ENCODE data around the gene TIMP1. TPM values are rescaled to one million over a fixed set of nuclear protein-coding genes. Genes with fewer than 3 reads are reported as not detected.
A peak's percentile ranks its signal among the peaks of the same experiment; 100 is the strongest.

The TIMP1 gene
- total RNA-seq, 2 experiments from 2014 or later, result 54.9 to 56.0 TPM

DNA sequence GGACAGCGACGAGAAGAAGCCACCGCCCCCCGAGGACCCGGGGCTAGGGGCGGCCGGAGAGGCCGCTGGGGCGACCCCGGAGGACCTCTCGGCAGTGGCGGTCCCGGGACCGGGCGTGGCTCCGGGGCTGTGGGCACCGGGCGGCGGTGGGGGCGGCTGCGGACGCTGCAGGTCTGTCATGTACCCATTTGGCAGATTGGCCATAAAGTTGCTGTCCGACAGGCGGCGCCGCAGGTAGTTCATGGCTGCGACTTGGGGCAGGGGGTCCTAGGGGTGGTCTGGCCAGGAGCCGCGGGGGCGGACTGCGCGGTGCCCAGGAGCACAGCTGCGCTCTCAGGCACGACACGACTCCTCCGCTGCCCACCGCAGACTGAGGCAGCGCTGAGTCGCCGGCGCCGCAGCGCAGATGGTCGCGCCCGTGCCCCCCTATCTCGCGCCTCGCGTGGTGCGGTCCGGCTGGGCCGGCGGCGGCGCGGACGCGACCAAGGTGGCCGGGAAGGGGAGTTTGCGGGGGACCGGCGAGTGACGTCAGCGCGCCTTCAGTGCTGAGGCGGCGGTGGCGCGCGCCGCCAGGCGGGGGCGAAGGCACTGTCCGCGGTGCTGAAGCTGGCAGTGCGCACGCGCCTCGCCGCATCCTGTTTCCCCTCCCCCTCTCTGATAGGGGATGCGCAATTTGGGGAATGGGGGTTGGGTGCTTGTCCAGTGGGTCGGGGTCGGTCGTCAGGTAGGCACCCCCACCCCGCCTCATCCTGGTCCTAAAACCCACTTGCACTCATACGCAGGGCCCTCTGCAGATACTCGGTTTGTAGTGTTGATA is 37.5 kb downstream of the TIMP1 start, which contains the start of gene SYN1:
TSS of gene SYN1 (minus strand) at position 372 of the 817 bp plus-strand sequence. CDS start at position 243, 129 bp downstream.
- DNase-seq (peak; percentile 84), ATAC-seq (ENCODE audit: low read depth) (peak; percentile 77)
- peaks cover 28% of the 10 kb centered on the region for H3K27me3 Mint-ChIP-seq
- peaks cover 8% of the 10 kb centered on the region for H3K4me1 Mint-ChIP-seq
- H3K4me3 Mint-ChIP-seq, result peak within 1 kb of the TSS; percentile 62
- no peaks in the 10 kb centered on the region for H3K9me3 Mint-ChIP-seq
- peak within 1 kb of the TSS; percentile 60 for H3K27ac Mint-ChIP-seq
- POLR2A ChIA-PET, result no interaction called here
- H3K36me3 Mint-ChIP-seq, result peaks cover 2% of the 10 kb centered on the region

- POLR2A ChIA-PET, result no interaction called here
- peaks cover 8% of the 10 kb centered on the region for H3K4me1 Mint-ChIP-seq
- no peaks in the 10 kb centered on the region for H3K9me3 Mint-ChIP-seq
- ATAC-seq (ENCODE audit: low read depth) (no peak), DNase-seq (no peak)
- peaks cover 5% of the 10 kb centered on the region for H3K36me3 Mint-ChIP-seq
- H3K27ac Mint-ChIP-seq, result no peak overlapping the region
- peak overlapping the region; percentile 42 for H3K4me3 Mint-ChIP-seq
- peaks cover 27% of the 10 kb centered on the region for H3K27me3 Mint-ChIP-seq
Observed at GRCh38 chrX:47620303-47620685, 38.1 kb downstream of the TIMP1 start.

DNA sequence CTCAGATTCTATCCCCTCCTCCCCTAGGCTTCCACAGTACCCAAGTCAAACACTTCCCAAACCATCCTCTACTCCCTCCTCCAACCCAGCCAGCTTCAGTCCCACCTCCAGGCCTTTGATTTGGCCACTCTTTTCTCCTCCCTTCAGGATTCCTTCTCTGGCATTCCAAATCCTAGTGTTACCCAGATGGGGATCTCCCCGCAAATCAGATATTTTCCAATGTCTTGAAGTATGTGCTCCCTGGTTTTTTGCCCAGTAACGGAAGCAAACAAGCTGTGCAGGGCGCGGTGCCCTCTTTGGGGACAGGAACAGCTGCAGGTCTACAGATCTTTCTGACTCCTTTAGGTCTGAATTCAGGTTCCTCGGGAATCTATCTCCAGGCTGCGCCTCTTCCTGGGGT is 39.6 kb downstream of the TIMP1 start:
- ATAC-seq (ENCODE audit: low read depth) (no peak), DNase-seq (no peak)
- Mint-ChIP-seq H3K4me1 (peaks cover 8% of the 10 kb centered on the region), H3K27me3 (peaks cover 25% of the 10 kb centered on the region), H3K9me3 (no peaks in the 10 kb centered on the region), H3K36me3 (peaks cover 5% of the 10 kb centered on the region), H3K4me3 (no peak overlapping the region), H3K27ac (no peak overlapping the region)
- POLR2A ChIA-PET, result no interaction called here

- H3K4me1 Mint-ChIP-seq, result peaks cover 10% of the 10 kb centered on the region
- peaks cover 5% of the 10 kb centered on the region for H3K36me3 Mint-ChIP-seq
- DNase-seq, result peak; percentile 39
- H3K27ac Mint-ChIP-seq, result no peak overlapping the region
- no peaks in the 10 kb centered on the region for H3K9me3 Mint-ChIP-seq
- POLR2A ChIA-PET, result interaction anchor here (0.9 kb wide), 1 partner anchor 68 kb away, joined by 3 read pairs; no protein-coding TSS in a partner anchor
- peaks cover 16% of the 10 kb centered on the region for H3K27me3 Mint-ChIP-seq
- peak overlapping the region; percentile 83 for H3K4me3 Mint-ChIP-seq
- ATAC-seq (ENCODE audit: low read depth), result peak; percentile 59
Observed at GRCh38 chrX:47623540-47624027, 41.3 kb downstream of the TIMP1 start.

- H3K9me3 Mint-ChIP-seq, result no peaks in the 10 kb centered on the region
- POLR2A ChIA-PET, result interaction anchor here (0.5 to 1.0 kb wide), 2 partner anchors 18 to 24 kb away, joined by 3 read pairs; no protein-coding TSS in a partner anchor
Observed at GRCh38 chrX:47625365-47625764, 43.1 kb downstream of the TIMP1 start.

GRCh38 chrX:47628982-47629381 is 46.7 kb downstream of the TIMP1 start:
- Mint-ChIP-seq H3K9me3 (no peaks in the 10 kb centered on the region), H3K4me1 (peaks cover 18% of the 10 kb centered on the region), H3K27me3 (no peaks in the 10 kb centered on the region), H3K4me3 (peak overlapping the region; percentile 85), H3K27ac (peak overlapping the region; percentile 90), H3K36me3 (peaks cover 5% of the 10 kb centered on the region)
- POLR2A ChIA-PET, result interaction anchor here (0.6 to 1.6 kb wide), 5 partner anchors 12 to 1053 kb away, joined by 3 to 4 read pairs (median 4); partner anchors contain the start of genes NDUFB11, RBM10 and TIMP1
- DNase-seq, result no peak
- peak; percentile 38 for ATAC-seq (ENCODE audit: low read depth)

More at GRCh38 chrX:47625365-47625764, 43.1 kb downstream of the TIMP1 start:
- H3K36me3 Mint-ChIP-seq, result peaks cover 5% of the 10 kb centered on the region
- H3K27ac Mint-ChIP-seq, result no peak overlapping the region
- DNase-seq (no peak), ATAC-seq (ENCODE audit: low read depth) (no peak)
- peaks cover 12% of the 10 kb centered on the region for H3K27me3 Mint-ChIP-seq
- peaks cover 21% of the 10 kb centered on the region for H3K4me1 Mint-ChIP-seq
- no peak overlapping the region for H3K4me3 Mint-ChIP-seq

- Mint-ChIP-seq H3K9me3 (no peaks in the 10 kb centered on the region), H3K27ac (peak within 1 kb of the TSS; percentile 90), H3K4me3 (peak within 1 kb of the TSS; percentile 85), H3K36me3 (peaks cover 4% of the 10 kb centered on the region), H3K4me1 (peaks cover 15% of the 10 kb centered on the region), H3K27me3 (no peaks in the 10 kb centered on the region)
- DNase-seq (no peak), ATAC-seq (ENCODE audit: low read depth) (peak; percentile 83)
- POLR2A ChIA-PET, result interaction anchor here (0.6 to 1.6 kb wide), 4 partner anchors 47 to 485 kb away, joined by 3 to 4 read pairs (median 4); partner anchors contain the start of genes NDUFB11, RBM10 and TIMP1
Observed at GRCh38 chrX:47629419-47630200, 47.4 kb downstream of the TIMP1 start, which contains the start of gene CFP. Gene CFP (minus strand): TSS chrX:47629930. CDS start chrX:47629844, 86 bp downstream.

GRCh38 chrX:47631676-47632075 is 49.4 kb downstream of the TIMP1 start:
- Mint-ChIP-seq H3K4me3 (no peak overlapping the region), H3K9me3 (no peaks in the 10 kb centered on the region), H3K27ac (no peak overlapping the region), H3K4me1 (peaks cover 15% of the 10 kb centered on the region), H3K36me3 (peaks cover 1% of the 10 kb centered on the region), H3K27me3 (no peaks in the 10 kb centered on the region)
- POLR2A ChIA-PET, result no interaction called here
- ATAC-seq (ENCODE audit: low read depth), result no peak
- DNase-seq, result no peak

DNA sequence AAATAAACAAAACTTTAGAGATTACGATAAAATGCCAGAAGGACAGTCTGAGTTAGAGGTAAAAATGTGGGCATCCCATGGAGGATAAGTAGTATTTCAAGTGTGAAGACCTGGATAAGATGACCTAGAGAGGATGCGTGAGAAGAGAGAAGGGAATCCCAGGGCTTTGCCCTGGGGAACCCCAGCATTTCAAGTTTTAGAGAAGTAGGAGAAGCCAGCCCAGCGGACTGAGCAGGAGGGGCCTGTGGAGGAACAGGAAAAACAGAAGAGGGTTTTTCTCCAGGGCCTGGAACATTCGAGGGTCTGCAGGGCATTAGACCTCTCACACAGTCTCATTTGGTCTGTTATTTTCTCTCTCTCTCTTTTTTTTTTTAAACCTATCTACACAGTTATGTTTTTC is 50.4 kb downstream of the TIMP1 start:
- POLR2A ChIA-PET, result no interaction called here
- peaks cover 19% of the 10 kb centered on the region for H3K4me1 Mint-ChIP-seq
- no peak overlapping the region for H3K4me3 Mint-ChIP-seq
- ATAC-seq (ENCODE audit: low read depth), result no peak
- no peaks in the 10 kb centered on the region for H3K27me3 Mint-ChIP-seq
- H3K9me3 Mint-ChIP-seq, result no peaks in the 10 kb centered on the region
- no peak for DNase-seq
- peaks cover 7% of the 10 kb centered on the region for H3K36me3 Mint-ChIP-seq
- no peak overlapping the region for H3K27ac Mint-ChIP-seq

- DNase-seq (no peak), ATAC-seq (ENCODE audit: low read depth) (no peak)
- Mint-ChIP-seq H3K4me1 (peaks cover 20% of the 10 kb centered on the region), H3K9me3 (no peaks in the 10 kb centered on the region), H3K4me3 (no peak overlapping the region), H3K27ac (no peak overlapping the region), H3K27me3 (no peaks in the 10 kb centered on the region), H3K36me3 (peaks cover 12% of the 10 kb centered on the region)
- POLR2A ChIA-PET, result interaction anchor here (1.0 kb wide), 1 partner anchor 51 kb away, joined by 3 read pairs; no protein-coding TSS in a partner anchor
Observed at GRCh38 chrX:47633689-47634590, 51.7 kb downstream of the TIMP1 start.

DNA sequence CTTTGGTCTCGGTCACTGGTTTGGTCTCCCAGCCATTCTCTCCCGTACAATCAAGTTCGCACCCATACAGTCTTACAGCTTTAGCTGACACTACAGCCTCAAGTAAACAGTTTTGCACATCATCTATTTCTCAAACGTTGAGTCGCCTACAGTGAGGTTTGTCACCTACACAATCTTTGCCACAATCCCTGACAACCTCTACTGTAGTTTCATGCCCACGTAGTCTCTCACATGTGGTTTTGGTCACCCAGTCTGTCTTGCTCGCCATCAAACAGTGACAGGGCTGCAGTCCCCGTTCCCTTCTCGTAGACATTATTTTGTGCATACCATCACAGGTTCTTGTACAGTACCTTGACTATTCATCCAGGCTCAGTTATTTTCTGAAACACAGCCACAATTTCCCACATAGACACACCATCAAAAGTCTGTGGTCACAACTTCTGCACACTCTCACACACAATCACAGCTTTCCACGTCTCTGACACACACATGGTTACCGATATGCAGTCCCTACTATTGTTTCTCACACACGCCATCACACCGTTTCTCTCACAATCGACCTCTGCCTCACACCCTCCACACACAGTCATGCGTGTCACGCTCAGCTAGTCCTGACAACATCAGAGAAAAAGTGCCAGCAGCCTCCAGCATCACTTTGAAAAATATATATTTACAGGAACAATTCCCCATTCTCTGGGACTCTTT is 52.8 kb downstream of the TIMP1 start:
- Mint-ChIP-seq H3K36me3 (peaks cover 19% of the 10 kb centered on the region), H3K9me3 (no peaks in the 10 kb centered on the region), H3K4me1 (peaks cover 14% of the 10 kb centered on the region), H3K27me3 (no peaks in the 10 kb centered on the region), H3K27ac (no peak overlapping the region), H3K4me3 (no peak overlapping the region)
- ATAC-seq (ENCODE audit: low read depth), result peak; percentile 23
- no peak for DNase-seq
- POLR2A ChIA-PET, result no interaction called here

Data from activated naive CD8-positive, alpha-beta T cell treated with anti-CD3 and anti-CD28 coated beads, Interleukin-2, amount 10 ng/mL, durations not matched to agents 7 days and 5 days (primary cell).